HG02884 (cell line): ENCODE measurements around the gene DAPK2.
A peak's percentile ranks its signal among the peaks of the same experiment; 100 is the strongest.

ENCODE experiments used
- ATAC-seq: cut with Tn5 transposase; IDR thresholded peaks from one replicate; pipeline ENCODE4 v1.9.1; 2021; ENCODE audit warnings: mild to moderate bottlenecking, moderate library complexity; ENCODE audit not compliant: unreplicated experiment

The DAPK2 gene

GRCh38 chr15:64026591-64026990, 19.7 kb downstream of the DAPK2 start:
- no peak for ATAC-seq

DNA sequence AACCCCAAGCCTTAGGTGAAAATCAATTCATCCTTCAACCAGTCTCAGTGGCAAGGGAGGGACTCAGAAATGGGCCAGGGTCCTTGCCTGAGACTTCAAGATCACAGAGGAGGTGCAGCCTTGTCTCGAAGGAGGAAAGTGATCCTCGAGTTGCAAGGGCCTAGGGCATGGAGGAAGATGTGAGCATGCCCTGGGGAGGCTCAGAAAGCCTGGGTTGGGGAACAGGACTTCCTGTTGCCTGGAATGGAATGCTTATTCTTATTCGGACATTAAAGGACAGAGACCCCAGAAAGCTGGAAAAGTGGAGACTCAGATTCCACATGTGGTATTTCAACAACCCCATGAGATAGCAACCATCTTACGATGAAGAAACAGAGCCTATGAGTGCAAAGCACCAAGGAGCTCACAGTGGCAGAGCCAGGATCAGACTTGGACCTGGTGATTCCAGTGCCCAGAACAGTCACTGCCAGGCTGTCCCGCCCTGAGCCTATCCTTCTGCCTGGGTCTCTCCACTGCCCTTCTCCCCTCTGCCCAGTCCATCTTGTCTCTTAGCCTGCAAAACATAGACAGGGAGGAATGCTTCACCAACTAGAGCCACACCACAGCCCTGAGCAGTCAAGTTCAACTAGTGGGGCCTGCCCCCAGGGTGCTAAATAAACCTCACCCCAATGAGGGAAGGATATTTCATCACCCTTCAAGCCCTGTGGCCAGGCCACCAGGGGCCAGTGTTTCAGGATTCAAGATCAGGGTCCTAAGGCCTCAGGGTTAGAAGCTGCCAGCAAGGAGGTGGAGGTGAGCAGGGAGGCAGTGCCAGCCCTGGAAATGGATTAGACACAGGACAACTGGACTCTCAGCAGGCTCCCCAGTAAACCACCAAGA, 21.9 kb downstream of the DAPK2 start:
- no peak for ATAC-seq

DNA sequence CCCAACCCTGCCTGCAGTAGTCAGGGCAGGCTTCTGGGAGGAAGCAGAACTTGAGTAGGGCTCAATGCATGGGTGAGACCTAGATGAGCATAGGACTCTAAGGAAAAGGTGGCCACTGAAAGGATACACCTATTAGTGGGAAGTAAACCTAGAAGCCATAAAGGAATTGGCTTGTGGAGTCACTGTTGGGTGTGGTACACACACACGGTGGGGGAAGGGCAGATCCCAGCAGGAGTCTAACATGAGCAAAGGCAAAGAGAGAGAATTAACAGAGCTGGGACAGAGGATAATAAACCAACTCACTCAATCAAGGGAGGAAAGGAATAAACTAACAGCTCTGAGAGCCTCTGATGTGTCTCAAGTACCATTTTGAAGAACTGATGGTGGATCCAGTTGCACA, 23.1 kb downstream of the DAPK2 start:
- no peak for ATAC-seq

DNA sequence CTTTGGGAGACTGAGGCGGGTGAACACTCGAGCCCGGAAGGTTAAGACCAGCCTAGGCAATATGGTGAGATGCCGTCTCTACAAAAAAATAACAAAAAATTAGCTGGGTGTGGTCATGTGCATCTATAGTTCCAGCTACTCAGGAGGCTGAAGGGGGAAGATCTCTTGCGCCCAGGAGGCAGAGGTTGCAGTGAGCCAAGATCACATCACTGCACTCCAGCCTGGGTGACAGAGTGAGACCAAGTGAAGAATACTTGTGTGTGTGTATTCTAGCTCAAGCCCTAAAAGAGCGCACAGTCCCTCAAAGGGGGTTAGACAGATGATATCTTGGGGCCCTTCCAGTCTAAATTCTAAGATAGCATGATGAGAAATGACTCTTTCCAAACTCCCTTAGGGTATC, 23.7 kb downstream of the DAPK2 start:
- no peak for ATAC-seq

GRCh38 chr15:64019764-64020163, 26.5 kb downstream of the DAPK2 start:
- ATAC-seq = no peak

GRCh38 chr15:64017591-64018163, 28.6 kb downstream of the DAPK2 start:
- ATAC-seq = no peak

- ATAC-seq = no peak
These were observed 29.1 kb downstream of the DAPK2 start for GRCh38 chr15:64017082-64017588.

DNA sequence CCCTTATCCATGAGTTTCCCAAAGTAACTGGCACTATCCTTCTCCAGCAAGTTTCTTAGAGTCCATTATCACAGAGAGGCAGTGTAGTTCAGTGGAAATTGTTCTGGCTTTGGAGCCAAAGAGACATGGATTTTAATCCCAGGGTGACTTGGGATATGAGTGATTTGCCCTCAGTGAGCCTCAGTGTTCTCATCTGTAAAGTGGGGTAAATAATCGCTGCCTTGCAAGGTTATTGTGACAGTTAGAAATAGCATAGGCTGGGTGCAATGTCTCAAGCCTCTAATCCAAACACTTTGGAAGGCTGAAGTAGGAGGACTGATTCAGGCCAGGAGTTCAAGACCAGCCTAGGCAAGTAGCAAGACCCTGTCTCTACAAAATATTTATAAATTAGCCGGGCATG, 30.0 kb downstream of the DAPK2 start:
- no peak for ATAC-seq

- no peak for ATAC-seq
These were observed 31.3 kb downstream of the DAPK2 start for GRCh38 chr15:64014995-64015394.

DNA sequence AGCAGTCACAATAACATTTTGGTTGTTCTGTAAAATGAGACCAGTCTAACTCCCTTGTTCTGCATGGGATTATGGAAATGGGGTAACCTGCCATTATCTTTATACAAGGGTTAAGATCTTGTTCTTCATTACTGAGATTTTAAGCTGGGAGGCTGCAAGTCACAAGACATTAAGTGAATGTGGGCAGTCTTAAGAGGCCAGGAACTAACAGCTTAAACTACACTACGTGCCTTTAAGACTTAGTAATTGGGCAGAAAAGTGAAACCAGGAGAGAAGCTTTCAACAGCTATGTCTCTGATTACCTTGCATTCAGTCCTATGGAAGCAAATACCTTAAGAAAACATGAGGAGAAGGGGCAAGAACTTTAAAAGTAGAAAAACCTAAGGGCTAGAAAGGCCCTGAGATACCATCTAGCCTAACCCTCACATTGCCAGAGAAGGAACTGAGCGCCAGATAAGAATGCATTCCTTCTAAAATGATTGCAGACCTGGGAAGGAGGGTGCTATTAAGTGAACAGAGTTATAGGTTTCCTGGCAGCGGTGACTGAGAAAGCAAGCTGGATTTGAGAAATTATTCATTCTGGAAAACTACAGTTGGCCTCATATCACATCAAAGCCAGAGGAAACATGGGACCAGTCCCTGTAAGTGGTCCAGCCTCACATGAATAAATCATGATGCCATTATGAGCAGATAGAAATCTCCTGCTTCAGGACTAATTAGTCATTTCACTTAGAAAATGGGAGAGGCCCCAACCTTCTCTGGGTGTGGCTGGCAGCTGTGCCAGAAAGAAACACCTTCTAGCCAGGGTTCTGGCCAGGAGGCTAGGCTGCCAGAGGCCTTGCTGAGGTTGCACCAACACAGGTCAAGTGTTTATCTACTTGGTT, 32.9 kb downstream of the DAPK2 start:
- ATAC-seq = no peak

- ATAC-seq = no peak
These were observed 34.5 kb downstream of the DAPK2 start for GRCh38 chr15:64011736-64012135.

GRCh38 chr15:64010719-64011118, 35.6 kb downstream of the DAPK2 start:
- peak; percentile 85 for ATAC-seq

- no peak for ATAC-seq
These were observed 36.5 kb downstream of the DAPK2 start for GRCh38 chr15:64009798-64010261.

GRCh38 chr15:64009241-64009640, 37.0 kb downstream of the DAPK2 start:
- no peak for ATAC-seq

GRCh38 chr15:64008177-64008576, 38.1 kb downstream of the DAPK2 start:
- ATAC-seq = no peak

GRCh38 chr15:64006642-64007041, 39.6 kb downstream of the DAPK2 start:
- ATAC-seq = no peak

DNA sequence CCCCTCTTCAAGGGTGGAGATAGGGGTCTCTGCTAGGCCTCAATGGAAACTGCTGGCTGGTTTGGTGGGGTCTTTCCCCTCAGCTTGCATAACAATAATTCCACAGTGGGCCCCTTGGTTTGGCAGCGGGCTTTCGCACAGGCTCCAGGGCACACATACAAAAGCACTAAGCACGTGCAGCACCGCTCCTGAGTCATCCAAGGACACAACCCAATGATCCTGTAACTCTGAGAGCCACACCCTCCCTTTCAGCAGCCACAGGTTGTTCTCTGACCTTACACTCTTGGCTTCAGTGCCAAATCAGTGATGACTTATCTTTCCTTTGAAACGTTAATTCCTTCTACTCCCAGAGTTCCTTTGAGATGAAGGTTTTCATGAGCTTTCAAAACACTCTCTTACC, 41.7 kb downstream of the DAPK2 start:
- ATAC-seq = no peak

GRCh38 chr15:64004056-64004455, 42.2 kb downstream of the DAPK2 start:
- ATAC-seq = no peak

GRCh38 chr15:64003182-64003581, 43.1 kb downstream of the DAPK2 start:
- ATAC-seq = no peak

GRCh38 chr15:64001148-64001547, 45.1 kb downstream of the DAPK2 start:
- ATAC-seq = no peak
